H9 (cell line): ENCODE measurements around the gene CENPL. TPM values are rescaled to one million over a fixed set of nuclear protein-coding genes. Genes with fewer than 3 reads are reported as not detected.

ENCODE experiments used
- DNase-seq: peaks from one replicate; pipeline ENCODE4 v3.0.0-alpha.2; 2017
- H2AFZ ChIP-seq: one replicate; pipeline ENCODE4 v1.6.1; 2013; ENCODE audit warnings: mild to moderate bottlenecking, low read length, control low read depth, moderate library complexity
- H2AK5ac ChIP-seq: 2 replicates; pipeline ENCODE4 v1.6.1; 2013; ENCODE audit warnings: low read length, control low read depth, mixed read lengths; ENCODE audit not compliant: insufficient read length
- H2BK120ac ChIP-seq: one replicate; pipeline ENCODE4 v1.6.1; 2013; ENCODE audit warnings: low read depth, mild to moderate bottlenecking, low read length, control low read depth, inconsistent platforms; ENCODE audit not compliant: poor library complexity, severe bottlenecking
- H2BK12ac ChIP-seq: 2 replicates; pipeline ENCODE4 v1.6.1; 2013; ENCODE audit warnings: low read length, control low read depth, mixed read lengths, low read depth; ENCODE audit not compliant: insufficient read length
- H2BK15ac ChIP-seq: 2 replicates; pipeline ENCODE4 v1.6.1; 2013; ENCODE audit warnings: low read depth, low read length, control low read depth
- H2BK20ac ChIP-seq: one replicate; pipeline ENCODE4 v1.6.1; 2013; ENCODE audit warnings: low read depth, mild to moderate bottlenecking, low read length, control low read depth, inconsistent platforms; ENCODE audit not compliant: poor library complexity, severe bottlenecking
- H2BK5ac ChIP-seq: 2 replicates; pipeline ENCODE4 v1.6.1; 2013; ENCODE audit warnings: low read length, control low read depth, mixed read lengths; ENCODE audit not compliant: insufficient read length
- H3K14ac ChIP-seq: 2 replicates; pipeline ENCODE4 v1.6.1; 2013; ENCODE audit warnings: low read length, control low read depth; ENCODE audit not compliant: insufficient read depth
- H3K18ac ChIP-seq: 2 replicates; pipeline ENCODE4 v1.6.1; 2013; ENCODE audit warnings: low read depth, mild to moderate bottlenecking, mixed read lengths, low read length, control low read depth; ENCODE audit not compliant: insufficient read length
- H3K23ac ChIP-seq: 2 replicates; pipeline ENCODE4 v1.6.1; 2013; ENCODE audit warnings: low read length, control low read depth, mixed read lengths, low read depth; ENCODE audit not compliant: insufficient read length
- H3K23me2 ChIP-seq: 2 replicates; pipeline ENCODE4 v1.6.1; 2013; ENCODE audit warnings: low read depth, mild to moderate bottlenecking, mixed read lengths, low read length, control low read depth; ENCODE audit not compliant: insufficient read length, poor library complexity, severe bottlenecking
- H3K27ac ChIP-seq: 2 replicates; pipeline ENCODE4 v1.5.1; 2013; ENCODE audit warnings: low read length, control low read depth, mixed read lengths, low read depth; ENCODE audit not compliant: insufficient read length
- H3K27me3 ChIP-seq: 2 replicates; pipeline ENCODE4 v1.6.1; 2013; ENCODE audit warnings: low read length, control low read depth, inconsistent platforms; ENCODE audit not compliant: insufficient read depth
- H3K4ac ChIP-seq: 2 replicates; pipeline ENCODE4 v1.6.1; 2013; ENCODE audit warnings: low read depth, mild to moderate bottlenecking, control low read depth, inconsistent platforms, low read length, moderate library complexity
- H3K4me1 ChIP-seq: 2 replicates; pipeline ENCODE4 v1.6.1; 2013; ENCODE audit warnings: low read length, control low read depth, inconsistent platforms; ENCODE audit not compliant: insufficient read depth
- H3K4me2 ChIP-seq: 2 replicates; pipeline ENCODE4 v1.6.1; 2013; ENCODE audit warnings: low read length, control low read depth, mixed read lengths; ENCODE audit not compliant: insufficient read length, insufficient read depth
- H3K56ac ChIP-seq: 2 replicates; pipeline ENCODE4 v1.6.1; 2013; ENCODE audit warnings: low read depth, mild to moderate bottlenecking, mixed read lengths, low read length, control low read depth; ENCODE audit not compliant: insufficient read length
- H3K79me1 ChIP-seq: 2 replicates; pipeline ENCODE4 v1.6.1; 2013; ENCODE audit warnings: low read depth, mild to moderate bottlenecking, moderate library complexity, low read length, control low read depth, inconsistent platforms; ENCODE audit not compliant: insufficient read depth, poor library complexity, severe bottlenecking
- H3K79me2 ChIP-seq: 2 replicates; pipeline ENCODE4 v1.6.1; 2013; ENCODE audit warnings: low read length, control low read depth, inconsistent platforms; ENCODE audit not compliant: insufficient read depth
- H3K9ac ChIP-seq: 2 replicates; pipeline ENCODE4 v1.6.1; 2013; ENCODE audit warnings: low read length, control low read depth, mixed read lengths; ENCODE audit not compliant: insufficient read length; ENCODE audit errors: extremely low read depth
- H3K9me3 ChIP-seq: one replicate; pipeline ENCODE4 v1.6.1; 2013; ENCODE audit warnings: low read depth, low read length, inconsistent platforms; ENCODE audit not compliant: control insufficient read depth
- H3T11ph ChIP-seq: one replicate; pipeline ENCODE4 v1.6.1; 2013; ENCODE audit warnings: mild to moderate bottlenecking, low read length, control low read depth, inconsistent platforms
- H4K20me1 ChIP-seq: one replicate; pipeline ENCODE4 v1.6.1; 2013; ENCODE audit not compliant: control insufficient read depth, insufficient read length, insufficient read depth
- H4K5ac ChIP-seq: 2 replicates; pipeline ENCODE4 v1.6.1; 2013; ENCODE audit warnings: low read depth, mild to moderate bottlenecking, mixed read lengths, low read length, control low read depth; ENCODE audit not compliant: insufficient read length
- H4K8ac ChIP-seq: replicated peaks from 2 replicates; pipeline ENCODE4 v1.6.1; 2013; ENCODE audit warnings: low read length, control low read depth, mixed read lengths, low read depth; ENCODE audit not compliant: insufficient read length
- H4K91ac ChIP-seq: 2 replicates; pipeline ENCODE4 v1.6.1; 2013; ENCODE audit warnings: low read depth, mild to moderate bottlenecking, moderate library complexity, mixed read lengths, low read length, control low read depth; ENCODE audit not compliant: insufficient read length
- H3K27ac Mint-ChIP-seq, 3 experiments: 2 replicates in 2 of 3; 3 replicates in 1 of 3; pipeline ENCODE4 v1.8.0; 2020 to 2021; ENCODE audit warnings: mixed read lengths in 3 of 3, mild to moderate bottlenecking in 1 of 3, moderate library complexity in 1 of 3
- H3K27me3 Mint-ChIP-seq: 2 replicates; pipeline ENCODE4 v1.8.0; 2021; ENCODE audit warnings: low read depth, mild to moderate bottlenecking, moderate library complexity, mixed read lengths
- H3K36me3 Mint-ChIP-seq, 3 experiments: 2 replicates in 2 of 3; 3 replicates in 1 of 3; pipeline ENCODE4 v1.8.0; 2020 to 2021; ENCODE audit warnings: low read depth in 3 of 3, mixed read lengths in 3 of 3; ENCODE audit not compliant: insufficient read depth in 1 of 3
- H3K4me1 Mint-ChIP-seq, 2 experiments: 2 replicates each; pipeline ENCODE4 v1.8.0; 2020; ENCODE audit warnings: mixed read lengths in 2 of 2
- H3K4me3 Mint-ChIP-seq, 2 experiments: 2 replicates in 1 of 2; 3 replicates in 1 of 2; pipeline ENCODE4 v1.8.0; 2020 to 2021; ENCODE audit warnings: mild to moderate bottlenecking in 2 of 2, mixed read lengths in 2 of 2, moderate library complexity in 1 of 2
- H3K9me3 Mint-ChIP-seq, 2 experiments: 2 replicates in 1 of 2; 3 replicates in 1 of 2; pipeline ENCODE4 v1.8.0; 2020; ENCODE audit warnings: mild to moderate bottlenecking in 2 of 2, mixed read lengths in 2 of 2, moderate library complexity in 1 of 2
- WGBS: extraction: QIAGEN DNeasy Blood & Tissue Kit; methylation state at CpG from one replicate; pipeline ENCODE4 v1.1.7; 2013; ENCODE audit warnings: missing lambda C conversion rate, low lambda C conversion rate, mixed read lengths; ENCODE audit not compliant: insufficient read length; ENCODE audit errors: extremely low coverage; 5-methylcytosine and 5-hydroxymethylcytosine counted together
- long read RNA-seq: library from polyadenylated mRNA; unstranded; transcript quantifications from one replicate; pipeline ENCODE4 v2.0.0, GENCODE V29; 2020
- total RNA-seq: library from RNA; stranded (reverse); gene quantifications from 2 replicates; pipeline ENCODE4 v1.2.1, GENCODE V29; 2021
- TF ChIP-seq, protein P1 (sequence below): fragments of 200-600 bp; sonication (generic); conservative IDR thresholded peaks from 3 replicates; pipeline ENCODE4 v1.8.0; 2021; ENCODE audit warnings: antibody characterized with exemption, mild to moderate bottlenecking

The CENPL gene, protein sequence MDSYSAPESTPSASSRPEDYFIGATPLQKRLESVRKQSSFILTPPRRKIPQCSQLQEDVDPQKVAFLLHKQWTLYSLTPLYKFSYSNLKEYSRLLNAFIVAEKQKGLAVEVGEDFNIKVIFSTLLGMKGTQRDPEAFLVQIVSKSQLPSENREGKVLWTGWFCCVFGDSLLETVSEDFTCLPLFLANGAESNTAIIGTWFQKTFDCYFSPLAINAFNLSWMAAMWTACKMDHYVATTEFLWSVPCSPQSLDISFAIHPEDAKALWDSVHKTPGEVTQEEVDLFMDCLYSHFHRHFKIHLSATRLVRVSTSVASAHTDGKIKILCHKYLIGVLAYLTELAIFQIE
- total RNA-seq: 14.4 and 16.9 TPM in 2 replicates
- long read RNA-seq, transcript CENPL-203 (6 exons, 1,771 nt): minor isoform, 9 of 104 reads
- long read RNA-seq, transcript CENPL-208 (2 exons, 2,473 nt): major isoform, 19 of 104 reads
- long read RNA-seq, partial matches to known transcripts: 11 of 104 reads
- long read RNA-seq, other reads (novel, unspliced or antisense): 59 of 104 reads

DNA sequence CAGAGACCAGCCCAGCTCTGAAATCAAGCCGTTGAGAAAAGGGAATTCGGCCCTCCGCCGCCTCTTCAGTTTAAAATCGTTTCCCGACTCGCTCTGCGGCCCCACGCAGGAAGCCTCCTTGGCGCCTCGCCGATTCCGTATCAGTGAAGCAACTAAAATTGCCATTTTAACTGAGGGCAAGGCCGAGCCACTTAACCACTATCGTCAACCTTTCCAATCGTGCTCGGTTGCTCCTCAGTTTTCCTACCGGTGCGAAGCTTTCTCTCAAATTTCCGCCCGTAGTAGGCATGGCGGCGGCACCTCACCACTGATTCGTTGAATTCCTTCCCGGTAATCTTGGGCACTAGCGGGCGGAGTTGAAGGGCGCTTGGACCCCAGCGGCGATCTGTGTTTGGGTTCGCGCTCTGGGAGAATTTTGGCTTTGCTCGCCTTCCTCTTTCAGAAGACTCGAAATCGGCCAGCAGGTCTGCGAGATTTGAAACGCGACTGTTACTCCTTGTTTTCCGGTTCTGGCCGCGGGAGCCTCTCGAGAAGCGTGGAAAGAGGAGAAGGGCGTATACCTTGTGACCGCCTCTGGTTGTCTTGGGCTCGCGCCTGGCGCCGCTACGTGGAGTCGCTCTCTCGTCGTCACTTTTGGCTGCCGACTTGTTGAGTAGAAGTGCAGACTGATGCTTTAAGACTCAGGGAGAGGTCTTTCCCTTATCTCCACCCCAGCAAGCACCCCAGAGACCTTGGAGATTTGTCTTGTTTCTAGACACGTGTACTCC, at the start of gene CENPL, which contains the start of gene DARS2:
Gene CENPL (minus strand): TSS at position 569 of the 767 bp plus-strand sequence. CDS start 13,584 bp downstream, outside the sequence.
Gene DARS2 (plus strand): TSS at position 359 of the 767 bp plus-strand sequence. CDS start 557 bp downstream, outside the sequence.
- H3K9me3 Mint-ChIP-seq: no peaks in the 10 kb centered on the region
- peaks cover 14% of the 10 kb centered on the region; the same call in 1 of the 2 replicates for H3K79me2 ChIP-seq
- peak within 1 kb of the TSS; percentile 89 for H3K9ac ChIP-seq
- no peaks in the 10 kb centered on the region for H3K27me3 ChIP-seq
- H2AFZ ChIP-seq: peak within 1 kb of the TSS; percentile 65
- H3K23me2 ChIP-seq: peaks cover 7% of the 10 kb centered on the region
- H3T11ph ChIP-seq: peak within 1 kb of the TSS; percentile 59
- H4K8ac ChIP-seq: no peak within 1 kb of the TSS
- no peak within 1 kb of the TSS for H2BK120ac ChIP-seq
- H3K4me3 Mint-ChIP-seq: peak within 1 kb of the TSS; percentile 95 to 99
- no peaks in the 10 kb centered on the region for H4K20me1 ChIP-seq
- no peak within 1 kb of the TSS for H4K91ac ChIP-seq
- TF ChIP-seq, protein P1, sequence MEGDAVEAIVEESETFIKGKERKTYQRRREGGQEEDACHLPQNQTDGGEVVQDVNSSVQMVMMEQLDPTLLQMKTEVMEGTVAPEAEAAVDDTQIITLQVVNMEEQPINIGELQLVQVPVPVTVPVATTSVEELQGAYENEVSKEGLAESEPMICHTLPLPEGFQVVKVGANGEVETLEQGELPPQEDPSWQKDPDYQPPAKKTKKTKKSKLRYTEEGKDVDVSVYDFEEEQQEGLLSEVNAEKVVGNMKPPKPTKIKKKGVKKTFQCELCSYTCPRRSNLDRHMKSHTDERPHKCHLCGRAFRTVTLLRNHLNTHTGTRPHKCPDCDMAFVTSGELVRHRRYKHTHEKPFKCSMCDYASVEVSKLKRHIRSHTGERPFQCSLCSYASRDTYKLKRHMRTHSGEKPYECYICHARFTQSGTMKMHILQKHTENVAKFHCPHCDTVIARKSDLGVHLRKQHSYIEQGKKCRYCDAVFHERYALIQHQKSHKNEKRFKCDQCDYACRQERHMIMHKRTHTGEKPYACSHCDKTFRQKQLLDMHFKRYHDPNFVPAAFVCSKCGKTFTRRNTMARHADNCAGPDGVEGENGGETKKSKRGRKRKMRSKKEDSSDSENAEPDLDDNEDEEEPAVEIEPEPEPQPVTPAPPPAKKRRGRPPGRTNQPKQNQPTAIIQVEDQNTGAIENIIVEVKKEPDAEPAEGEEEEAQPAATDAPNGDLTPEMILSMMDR: no peak
- H3K56ac ChIP-seq: peak within 1 kb of the TSS; percentile 14
- no CpG with 5 or more reads among the region's 55 CpGs for WGBS
- peak within 1 kb of the TSS; percentile 86 for H3K14ac ChIP-seq
- no peak within 1 kb of the TSS for H3K23ac ChIP-seq
- H3K79me1 ChIP-seq: peaks cover 4% of the 10 kb centered on the region
- H3K4ac ChIP-seq: no peak within 1 kb of the TSS
- peak within 1 kb of the TSS; percentile 25 for H4K5ac ChIP-seq
- no peak within 1 kb of the TSS for H2BK20ac ChIP-seq
- H2BK12ac ChIP-seq: no peak within 1 kb of the TSS
- H2BK15ac ChIP-seq: no peak within 1 kb of the TSS
- H2BK5ac ChIP-seq: peak within 1 kb of the TSS; percentile 16
- H3K9me3 ChIP-seq: no peaks in the 10 kb centered on the region
- DNase-seq: peak; percentile 95
- H2AK5ac ChIP-seq: no peak within 1 kb of the TSS
- H3K4me1 Mint-ChIP-seq: peaks cover 11 to 16% of the 10 kb centered on the region in 2 experiments
- peak within 1 kb of the TSS; percentile 74 for H3K4me2 ChIP-seq
- peak within 1 kb of the TSS; percentile 99 to 100 (median 100) for H3K27ac Mint-ChIP-seq
- peak within 1 kb of the TSS; percentile 80 for H3K27ac ChIP-seq
- H3K27me3 Mint-ChIP-seq: no peaks in the 10 kb centered on the region
- peak within 1 kb of the TSS; percentile 95 for H3K18ac ChIP-seq
- peaks cover 12 to 30% (median 29%) of the 10 kb centered on the region in 3 experiments; a peak in 6 of 7 replicates for H3K36me3 Mint-ChIP-seq
- H3K4me1 ChIP-seq: no peaks in the 10 kb centered on the region; the same call in 1 of the 2 replicates
